ENCODE results near the gene HS6ST2. TPM values are rescaled to one million over a fixed set of nuclear protein-coding genes. Genes with fewer than 3 reads are reported as not detected.

The HS6ST2 gene
- total and polyA plus RNA-seq, 12 donors: 0.13 to 1.2 (median 0.26) TPM; not detected in 3

DNA sequence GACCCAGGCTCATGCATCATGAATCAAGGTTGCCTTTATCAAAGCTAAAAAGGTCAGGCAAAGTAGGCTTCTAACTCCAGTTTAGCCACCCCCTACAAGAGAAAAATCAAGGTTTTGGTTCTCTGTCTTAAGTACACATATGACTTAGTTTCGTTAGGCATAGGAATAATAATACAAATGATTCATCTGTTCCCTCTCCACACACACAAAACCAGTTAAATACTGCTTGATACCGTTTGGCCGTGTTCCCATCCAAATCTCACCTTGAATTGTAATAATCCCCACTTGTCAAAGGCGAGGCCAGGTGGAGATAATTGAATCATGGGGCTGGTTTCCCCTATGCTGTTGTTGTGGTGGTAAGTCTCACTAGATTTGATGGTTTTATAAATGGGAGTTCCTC is 226.2 kb downstream of the HS6ST2 start:
- 79 to 88% methylated on average over 4 of the region's 4 CpGs for WGBS, 2 donors
- intact Hi-C loops (cut with DNase I): no loop called here
- H3K27me3 ChIP-seq: peaks cover 0 to 54% (median 0%) of the 10 kb centered on the region in 7 donors
- TF ChIP-seq, protein P1, sequence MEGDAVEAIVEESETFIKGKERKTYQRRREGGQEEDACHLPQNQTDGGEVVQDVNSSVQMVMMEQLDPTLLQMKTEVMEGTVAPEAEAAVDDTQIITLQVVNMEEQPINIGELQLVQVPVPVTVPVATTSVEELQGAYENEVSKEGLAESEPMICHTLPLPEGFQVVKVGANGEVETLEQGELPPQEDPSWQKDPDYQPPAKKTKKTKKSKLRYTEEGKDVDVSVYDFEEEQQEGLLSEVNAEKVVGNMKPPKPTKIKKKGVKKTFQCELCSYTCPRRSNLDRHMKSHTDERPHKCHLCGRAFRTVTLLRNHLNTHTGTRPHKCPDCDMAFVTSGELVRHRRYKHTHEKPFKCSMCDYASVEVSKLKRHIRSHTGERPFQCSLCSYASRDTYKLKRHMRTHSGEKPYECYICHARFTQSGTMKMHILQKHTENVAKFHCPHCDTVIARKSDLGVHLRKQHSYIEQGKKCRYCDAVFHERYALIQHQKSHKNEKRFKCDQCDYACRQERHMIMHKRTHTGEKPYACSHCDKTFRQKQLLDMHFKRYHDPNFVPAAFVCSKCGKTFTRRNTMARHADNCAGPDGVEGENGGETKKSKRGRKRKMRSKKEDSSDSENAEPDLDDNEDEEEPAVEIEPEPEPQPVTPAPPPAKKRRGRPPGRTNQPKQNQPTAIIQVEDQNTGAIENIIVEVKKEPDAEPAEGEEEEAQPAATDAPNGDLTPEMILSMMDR (IDR thresholded peaks at IDR 0.05): no peak
- H3K36me3 ChIP-seq: no peaks in the 10 kb centered on the region
- H3K27ac ChIP-seq: no peak overlapping the region
- H3K4me1 ChIP-seq: no peaks in the 10 kb centered on the region
- H3K4me3 ChIP-seq: no peak overlapping the region
- no peak for ATAC-seq
- no peaks in the 10 kb centered on the region for H3K9me3 ChIP-seq
- no peak for DNase-seq

DNA sequence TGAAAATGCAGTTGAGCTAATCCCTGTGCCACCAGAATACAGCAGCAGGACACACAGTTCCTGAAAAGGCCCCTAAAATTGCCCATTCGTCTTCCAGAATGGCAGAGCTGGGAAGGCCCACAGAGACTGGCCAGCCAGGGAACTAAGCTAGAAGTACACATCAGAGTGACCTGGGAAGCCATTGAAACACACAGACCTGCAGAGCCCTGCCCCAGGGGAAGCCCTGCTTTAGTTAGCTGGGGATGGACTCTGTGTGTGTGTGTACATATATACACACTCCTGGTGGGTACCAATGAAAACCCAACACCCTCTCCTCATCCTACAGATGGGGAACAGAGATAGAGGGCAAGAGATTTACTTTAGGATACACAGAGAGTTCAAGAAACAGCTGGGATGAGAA is 227.7 kb downstream of the HS6ST2 start:
- no peak overlapping the region for H3K4me3 ChIP-seq
- intact Hi-C loops (cut with DNase I): no loop called here
- 83 to 100% methylated on average over 1 of the region's 1 CpG for WGBS, 2 donors

DNA sequence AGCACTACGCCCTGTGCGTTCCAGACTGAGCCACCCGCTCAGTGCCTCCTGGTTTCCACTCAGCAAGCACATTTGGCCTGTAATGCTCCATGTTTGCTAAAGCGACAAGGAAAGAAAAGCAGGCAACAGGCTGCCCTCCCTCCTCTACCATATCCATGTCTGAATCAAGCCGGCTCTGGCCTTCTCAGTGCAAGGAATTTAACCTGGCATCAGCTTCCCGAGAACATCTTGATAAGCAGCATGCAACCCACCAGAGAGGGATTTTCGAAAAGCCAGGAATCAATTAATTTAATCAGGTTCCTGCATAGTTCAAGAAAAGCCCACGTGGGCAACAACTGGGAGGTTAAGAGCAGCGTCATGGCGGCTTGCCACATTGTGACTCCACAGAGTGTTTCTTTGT is 228.2 kb downstream of the HS6ST2 start:
- Histone ChIP-seq H3K9me3 (no peaks in the 10 kb centered on the region), H3K4me1 (no peaks in the 10 kb centered on the region), H3K36me3 (no peaks in the 10 kb centered on the region), H3K27ac (no peak overlapping the region), H3K27me3 (peaks cover 0 to 40% (median 0%) of the 10 kb centered on the region in 7 donors), H3K4me3 (no peak overlapping the region)
- no peak for DNase-seq
- WGBS, 2 donors: 77 to 82% methylated on average over 10 of the region's 10 CpGs
- ATAC-seq: no peak
- intact Hi-C loops (cut with DNase I): no loop called here
- TF ChIP-seq, protein P1 (IDR thresholded peaks at IDR 0.05): no peak

More for the DNA sequence above, 227.7 kb downstream of the HS6ST2 start:
- no peaks in the 10 kb centered on the region for H3K9me3 ChIP-seq
- TF ChIP-seq, protein P1 (IDR thresholded peaks at IDR 0.05): no peak
- H3K36me3 ChIP-seq: no peaks in the 10 kb centered on the region
- ATAC-seq (no peak), DNase-seq (no peak)
- H3K27me3 ChIP-seq: peaks cover 0 to 45% (median 0%) of the 10 kb centered on the region in 7 donors
- H3K27ac ChIP-seq: no peak overlapping the region
- no peaks in the 10 kb centered on the region for H3K4me1 ChIP-seq

DNA sequence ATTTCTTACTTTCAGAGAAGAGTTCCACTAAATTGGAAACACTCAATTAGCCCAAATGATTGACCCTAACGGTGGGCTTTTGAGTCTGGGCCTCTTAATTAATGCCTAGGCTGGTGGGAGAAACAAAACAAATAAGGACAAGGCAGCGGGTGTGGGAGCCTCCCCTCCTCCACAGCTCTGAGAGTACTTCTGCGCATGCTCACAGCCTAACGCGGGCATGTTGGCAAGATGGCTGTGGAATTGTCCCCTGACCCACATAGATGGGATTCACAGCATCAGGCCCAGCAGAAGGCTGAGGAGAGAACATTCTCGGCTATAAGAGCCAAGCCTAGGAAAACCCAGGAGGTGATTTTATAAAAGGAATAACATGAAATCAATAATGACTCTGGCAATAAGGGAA is 230.1 kb downstream of the HS6ST2 start:
- Histone ChIP-seq H3K36me3 (no peaks in the 10 kb centered on the region), H3K27me3 (peaks cover 0 to 25% (median 0%) of the 10 kb centered on the region in 7 donors), H3K4me1 (no peaks in the 10 kb centered on the region), H3K4me3 (no peak overlapping the region), H3K9me3 (peaks cover 0 to 10% (median 0%) of the 10 kb centered on the region in 11 donors), H3K27ac (no peak overlapping the region)
- WGBS, 2 donors: 81 to 83% methylated on average over 6 of the region's 6 CpGs
- intact Hi-C loops (cut with DNase I): no loop called here
- DNase-seq (no peak), ATAC-seq (no peak)
- TF ChIP-seq, protein P1 (IDR thresholded peaks at IDR 0.05): no peak
